GM18951 (cell line): ENCODE results near the gene ARRDC3.

ENCODE experiments used
- POLR2A ChIP-seq: IDR thresholded peaks from 4 replicates; pipeline ENCODE4 v1.6.1; 2011; ENCODE audit warnings: mild to moderate bottlenecking; ENCODE audit not compliant: insufficient read length, insufficient read depth; ENCODE audit errors: extremely low read depth
- in situ Hi-C: fragments of 300-500 bp; cut with MboI; formaldehyde crosslinking; loops from one replicate; pipeline ENCODE4 v1.12.0; 2022; ENCODE audit warnings: low sequenced_read_pairs, mixed read lengths, inconsistent platforms; ENCODE audit not compliant: unreplicated experiment

The ARRDC3 gene

DNA sequence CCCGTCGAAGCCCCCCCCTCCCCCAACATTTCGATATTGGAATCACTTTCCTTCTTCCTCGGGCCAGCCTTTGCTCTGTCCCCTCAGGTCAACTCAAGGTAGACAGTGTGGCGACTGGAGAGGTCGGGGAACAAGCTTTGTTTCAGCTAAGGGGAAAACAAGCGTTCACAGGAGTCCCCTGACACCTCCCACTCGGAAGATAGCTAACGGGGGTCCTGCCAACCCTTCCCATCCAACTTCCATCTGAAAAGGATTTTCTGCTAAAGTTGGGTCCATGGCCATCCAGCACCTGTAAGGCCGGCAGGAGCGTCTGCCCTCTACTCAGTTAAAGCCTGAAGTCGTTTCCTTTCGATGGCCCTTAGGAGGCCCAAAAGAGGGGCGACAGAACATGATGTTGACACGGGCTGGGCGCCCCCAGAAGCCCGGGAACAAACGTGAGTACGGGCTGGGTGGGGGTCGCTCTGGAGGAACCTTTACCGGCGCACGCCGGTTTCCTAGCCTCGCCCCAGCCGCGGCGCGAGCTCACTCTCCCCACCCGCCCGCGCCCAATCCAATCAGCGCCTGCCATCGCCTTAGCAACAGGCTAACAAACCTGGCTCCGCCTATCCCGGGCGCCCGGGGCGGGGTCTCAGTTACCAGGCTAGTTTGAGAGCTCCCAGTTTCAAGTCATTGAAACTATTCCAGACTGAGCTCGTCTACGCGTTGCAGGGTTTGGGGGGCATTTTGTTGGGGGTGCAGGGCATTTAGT, 2.5 kb downstream of the ARRDC3 start:
- in situ Hi-C loops: loop anchor here (10.0 kb wide), 1 partner anchor 156 kb away; no protein-coding TSS in a partner anchor
- TF ChIP-seq POLR2A: peak; percentile 73

DNA sequence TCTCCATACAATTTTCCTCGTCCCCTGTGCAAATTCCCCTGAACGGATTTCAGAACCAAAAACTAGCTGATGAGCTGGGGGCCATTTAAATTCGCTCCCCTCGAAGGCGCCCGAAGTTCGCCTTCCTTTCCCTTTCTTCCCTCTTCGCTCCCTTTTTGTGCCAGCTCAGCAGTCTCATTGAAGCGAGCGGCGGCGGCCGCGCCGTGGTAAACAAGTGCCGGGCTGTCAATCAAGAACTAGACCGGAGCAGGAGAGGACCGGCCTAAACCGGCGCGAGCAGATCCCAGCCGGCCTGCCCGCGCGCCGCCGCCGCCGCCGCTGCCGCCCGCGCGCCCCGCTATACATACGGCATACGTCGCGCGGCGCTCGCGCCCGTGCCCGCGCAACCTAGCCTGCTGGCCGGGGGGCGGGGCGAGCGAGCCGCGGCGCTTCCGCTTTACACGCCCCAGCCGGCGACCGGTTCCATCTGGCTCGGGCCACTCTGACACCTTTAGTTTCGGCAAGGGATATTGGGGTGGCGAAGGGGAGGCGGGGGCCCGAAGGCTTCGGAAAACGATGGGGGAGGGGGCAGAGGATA, 3.1 kb downstream of the ARRDC3 start:
- TF ChIP-seq POLR2A: peak; percentile 71
- in situ Hi-C loops: loop anchor here (10.0 kb wide), 1 partner anchor 155 kb away; no protein-coding TSS in a partner anchor

DNA sequence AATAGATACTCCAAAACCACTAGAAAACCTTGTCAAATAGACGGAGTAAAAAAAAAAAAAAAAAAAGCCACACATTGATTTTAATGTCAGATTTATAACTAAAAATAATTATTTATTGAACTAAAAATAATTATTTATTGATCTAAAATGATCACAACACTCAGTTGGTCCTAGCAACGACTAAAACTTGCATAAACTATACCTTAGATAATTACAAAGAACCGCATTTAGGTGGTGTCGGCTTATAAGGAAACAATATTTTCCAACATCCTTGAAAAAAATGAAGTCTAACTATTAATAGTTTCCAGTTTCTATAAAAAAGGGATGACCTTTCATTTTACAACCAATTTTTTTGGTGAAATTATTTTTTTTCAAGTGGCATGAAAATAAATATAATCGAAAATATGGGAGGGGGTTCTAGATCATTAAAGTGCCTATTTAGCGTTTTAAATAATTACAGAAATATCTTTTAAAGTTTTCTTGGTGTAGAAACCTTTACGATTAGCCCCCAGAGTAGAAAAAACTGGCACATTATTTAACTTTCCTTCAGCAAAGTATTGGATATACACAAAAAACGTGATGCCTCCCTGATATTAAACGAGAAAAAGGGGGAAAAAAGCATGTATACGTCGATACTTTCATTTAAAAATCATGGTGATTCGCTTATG, 3.7 kb downstream of the ARRDC3 start:
- in situ Hi-C loops: no loop called here
- no peak for TF ChIP-seq POLR2A

DNA sequence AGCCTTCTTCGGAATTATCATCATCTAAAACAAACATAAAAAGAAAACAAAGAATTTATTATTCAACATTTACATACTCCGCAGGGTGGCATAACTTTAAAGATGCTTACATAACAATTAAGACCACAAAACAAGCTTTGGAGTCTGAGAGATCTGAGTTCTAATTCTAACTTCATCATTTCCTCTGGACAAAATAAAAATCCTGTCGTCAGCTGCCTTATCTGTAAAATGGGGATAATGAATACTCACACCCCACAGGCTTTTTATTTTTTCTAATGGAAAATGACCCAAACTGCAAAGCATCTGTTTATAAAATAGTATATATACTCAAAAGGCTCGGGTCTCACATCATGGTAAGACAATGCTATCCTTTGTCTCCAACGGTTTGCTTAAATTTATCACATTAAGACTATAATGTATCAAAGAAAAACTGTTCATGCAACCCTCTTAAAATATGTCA, 4.3 kb downstream of the ARRDC3 start:
- in situ Hi-C loops: no loop called here
- TF ChIP-seq POLR2A: no peak

DNA sequence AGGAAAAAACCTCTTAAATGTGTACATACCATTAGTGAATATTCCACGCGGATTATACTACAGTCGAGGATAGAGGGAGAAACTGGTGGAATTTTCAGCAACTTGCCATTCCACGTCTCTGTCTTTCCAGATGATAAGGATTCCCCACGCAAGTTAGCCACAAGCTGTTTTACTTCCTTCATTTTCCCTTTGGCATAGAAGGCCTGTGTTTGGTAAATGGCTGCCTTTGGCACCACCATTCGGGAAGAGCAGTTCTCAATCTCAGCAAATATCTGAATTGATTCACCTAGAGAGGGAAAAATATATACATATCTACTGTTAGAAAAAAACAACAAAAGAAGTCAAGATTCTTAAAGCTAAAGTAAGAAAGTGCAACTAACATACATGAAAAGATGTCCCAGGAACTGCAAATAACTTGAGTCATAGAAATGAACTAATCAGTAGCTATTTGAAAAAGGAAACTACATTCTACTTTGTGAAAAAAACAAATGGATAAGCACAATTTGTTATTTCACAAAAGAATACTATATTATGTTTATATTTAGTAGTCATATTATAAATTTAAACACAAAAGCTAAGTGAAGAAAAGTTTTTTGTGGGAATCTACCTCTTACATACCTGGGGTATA, 8.1 kb downstream of the ARRDC3 start:
- in situ Hi-C loops: no loop called here
- TF ChIP-seq POLR2A: no peak

DNA sequence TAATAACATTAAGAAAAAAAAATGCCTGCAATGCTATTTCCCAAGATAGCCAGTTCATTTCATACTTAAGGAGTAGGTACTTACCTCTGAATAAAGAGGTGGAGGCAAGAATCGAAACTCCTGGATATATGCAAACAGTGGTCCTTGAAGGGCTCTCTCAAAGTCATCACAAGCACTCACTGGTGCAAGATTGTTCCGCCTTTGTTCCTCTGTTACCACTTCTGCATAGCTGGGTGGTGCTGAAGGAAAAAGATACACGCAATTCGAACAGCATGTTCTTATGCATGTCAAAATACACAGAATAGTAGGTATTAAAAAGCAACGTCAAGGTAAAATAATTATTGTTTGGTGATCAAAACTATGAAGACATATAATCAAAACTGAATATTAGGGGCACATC, 9.5 kb downstream of the ARRDC3 start:
- TF ChIP-seq POLR2A: no peak
- in situ Hi-C loops: no loop called here

DNA sequence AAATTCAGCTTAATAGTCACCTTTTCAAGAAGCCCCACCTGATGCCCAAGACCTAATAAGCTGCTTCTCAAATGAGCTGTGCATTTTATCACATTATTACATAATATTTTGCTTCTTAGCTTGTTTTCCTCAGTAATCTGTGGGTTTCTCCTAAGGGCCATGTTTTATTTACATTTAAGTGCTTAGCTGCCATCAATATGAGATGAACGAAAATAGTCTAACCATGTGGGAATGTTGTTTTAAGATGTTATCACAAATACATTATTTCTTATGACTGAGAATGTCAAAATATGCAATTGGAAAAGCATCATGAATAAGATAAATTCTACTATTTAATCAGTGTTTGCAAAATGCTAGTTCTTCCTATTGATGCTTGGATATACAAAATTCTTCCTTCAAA, 10.1 kb downstream of the ARRDC3 start:
- in situ Hi-C loops: no loop called here

DNA sequence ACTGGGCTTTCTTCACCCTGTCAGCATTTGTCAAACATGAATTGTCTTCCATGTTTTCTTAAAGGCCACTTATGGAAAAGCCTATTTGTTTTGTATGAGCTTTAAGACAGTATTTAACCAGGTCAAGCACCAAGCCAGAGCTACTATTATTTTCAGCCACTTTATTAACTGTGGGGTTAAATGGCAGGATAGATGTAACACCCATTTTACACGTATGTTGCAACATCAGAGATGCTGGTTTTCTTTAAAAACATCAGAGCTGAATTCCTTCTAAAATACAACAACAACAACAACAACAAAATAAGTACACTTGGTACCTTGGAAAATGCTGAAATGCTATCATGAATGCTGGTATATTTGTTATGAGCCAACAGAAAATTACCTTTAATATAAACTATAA, 13.6 kb downstream of the ARRDC3 start:
- TF ChIP-seq POLR2A: no peak
- in situ Hi-C loops: no loop called here

More for the DNA sequence above, 10.1 kb downstream of the ARRDC3 start:
- no peak for TF ChIP-seq POLR2A

DNA sequence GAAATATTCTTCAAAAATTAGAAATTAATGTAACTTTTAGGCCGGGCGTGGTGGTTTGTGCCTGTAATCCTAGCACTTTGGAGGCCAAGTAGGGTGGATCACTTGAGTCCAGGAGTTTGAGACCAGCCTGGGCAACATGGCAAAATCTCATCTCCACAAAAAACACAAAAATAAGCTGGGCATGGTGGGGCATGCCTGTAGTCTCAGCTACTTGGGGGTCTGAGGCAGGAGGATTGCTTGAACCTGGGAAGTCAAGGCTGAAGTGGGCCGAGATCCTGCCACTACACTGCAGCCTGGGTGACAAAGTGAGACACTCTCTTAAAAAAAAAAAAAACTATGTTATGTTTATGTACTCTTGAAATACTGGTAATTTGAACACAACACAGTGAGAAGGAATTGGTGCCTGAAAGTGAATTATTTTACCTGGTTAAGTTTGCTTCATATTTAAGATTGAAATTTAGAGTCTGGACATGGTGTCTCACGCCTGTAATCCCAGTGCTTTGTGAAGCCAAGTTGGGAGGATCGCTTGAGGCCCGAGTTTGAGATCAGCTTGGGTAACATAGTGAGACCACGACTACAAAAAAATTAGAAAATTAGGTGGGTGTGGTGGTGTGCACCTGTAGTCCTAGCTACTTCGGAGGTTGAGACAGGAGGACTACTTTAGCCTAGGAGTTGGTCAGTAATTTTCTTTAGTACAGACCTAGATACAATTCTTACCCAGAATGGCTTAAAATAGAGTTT, 15.0 kb downstream of the ARRDC3 start:
- TF ChIP-seq POLR2A: no peak
- in situ Hi-C loops: no loop called here

DNA sequence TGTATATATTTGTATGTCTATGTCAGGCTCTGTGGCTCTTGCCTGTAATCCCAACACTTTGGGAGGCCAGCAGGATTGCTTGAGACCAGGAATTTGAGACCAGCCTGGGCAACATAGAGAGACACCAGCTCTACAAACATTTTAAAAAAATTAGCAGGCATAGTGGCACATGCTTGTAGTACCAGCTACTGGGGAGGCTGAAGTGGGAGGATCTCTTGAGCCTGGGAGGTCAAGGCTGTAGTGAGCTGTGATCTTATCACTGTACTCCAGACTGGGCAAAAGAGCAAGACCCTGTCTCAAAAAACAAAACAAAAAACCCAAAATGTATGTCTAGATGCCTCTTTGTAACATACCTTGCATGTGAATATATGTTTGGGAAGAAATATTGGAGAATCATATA, 15.8 kb downstream of the ARRDC3 start:
- in situ Hi-C loops: no loop called here
- no peak for TF ChIP-seq POLR2A

DNA sequence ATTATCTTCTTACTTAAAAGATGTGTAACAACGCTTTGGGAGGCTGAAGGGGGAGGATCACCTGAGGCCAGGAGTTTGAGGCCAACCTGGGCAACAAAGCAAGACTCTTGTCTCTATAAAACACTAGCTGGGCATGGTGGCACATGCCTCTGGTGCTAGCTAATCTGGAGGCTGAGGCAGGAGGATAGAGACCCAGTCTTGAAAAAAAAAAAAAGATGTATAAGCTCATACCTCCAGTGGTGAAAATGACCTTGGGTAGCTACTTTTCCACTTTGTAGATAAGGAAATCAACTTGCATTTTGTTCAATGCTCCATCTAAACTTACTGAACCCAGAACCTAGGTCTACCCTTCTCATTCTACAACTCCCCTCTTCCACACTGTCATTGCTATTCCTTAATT, 16.6 kb downstream of the ARRDC3 start:
- in situ Hi-C loops: no loop called here
- no peak for TF ChIP-seq POLR2A

DNA sequence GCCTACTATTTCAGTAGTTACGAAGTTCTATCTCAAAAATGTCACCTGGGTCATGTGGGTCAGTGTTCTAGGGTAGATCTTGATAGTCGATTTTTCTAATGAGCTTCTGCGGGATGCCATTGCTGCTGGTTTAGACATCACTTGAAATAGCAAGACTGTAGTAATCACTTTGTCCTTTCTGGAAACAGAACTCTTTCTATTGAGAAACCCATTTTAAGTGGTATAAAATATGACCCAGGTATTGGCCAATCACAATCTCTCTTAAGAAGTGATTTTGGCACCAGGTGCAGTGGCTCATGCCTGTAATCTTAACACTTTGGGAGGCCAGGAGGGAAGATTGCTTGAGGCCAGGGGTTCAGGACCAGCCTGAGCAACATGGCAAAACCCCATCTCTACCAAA, 17.6 kb downstream of the ARRDC3 start:
- in situ Hi-C loops: no loop called here
- no peak for TF ChIP-seq POLR2A

DNA sequence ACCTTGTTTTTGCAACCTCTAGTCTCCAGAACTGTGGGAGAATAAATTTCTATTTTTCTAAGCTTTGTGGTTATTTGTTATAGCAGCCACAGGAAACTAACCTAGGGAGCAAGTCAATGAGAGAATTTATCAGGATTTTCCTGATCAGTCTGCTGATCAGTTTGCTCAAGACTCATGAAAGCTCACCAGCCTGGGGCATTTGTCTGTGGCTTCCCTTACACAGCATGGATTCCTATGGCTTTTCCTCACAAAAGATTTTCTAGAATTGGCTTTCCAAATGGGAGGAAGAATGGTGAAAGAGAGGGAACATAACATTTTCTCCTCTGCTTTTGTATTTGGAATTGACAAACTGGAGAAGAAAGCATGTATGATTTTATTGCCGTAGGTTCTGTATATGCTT, 20.2 kb downstream of the ARRDC3 start:
- TF ChIP-seq POLR2A: no peak
- in situ Hi-C loops: no loop called here

DNA sequence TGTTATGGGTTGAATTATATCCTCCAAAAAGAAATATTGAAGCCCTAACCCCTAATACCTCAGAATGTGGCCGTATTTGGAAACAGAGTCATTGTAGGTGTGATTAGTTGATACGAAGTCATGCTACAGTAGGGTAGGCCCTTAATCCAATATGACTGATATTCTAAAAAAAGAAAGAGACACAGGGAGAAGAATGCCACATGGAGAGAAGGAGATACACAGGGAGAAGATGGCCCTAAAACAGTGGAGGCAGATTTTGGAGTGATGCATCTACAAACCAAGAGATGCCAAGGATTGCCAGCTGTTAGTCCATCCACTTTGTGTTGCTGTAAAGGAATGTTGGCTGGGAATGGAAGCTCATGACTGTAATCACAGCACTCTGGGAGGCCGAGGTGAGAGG, 21.3 kb downstream of the ARRDC3 start:
- in situ Hi-C loops: no loop called here

More for the DNA sequence above, 21.3 kb downstream of the ARRDC3 start:
- no peak for TF ChIP-seq POLR2A
